GM12872 (cell line): Measurements from ENCODE around the gene UBE2E2.

ENCODE experiments used
- CTCF ChIP-seq: IDR thresholded peaks from 3 replicates; pipeline ENCODE4 v1.5.1; 2011; ENCODE audit warnings: low read depth, mild to moderate bottlenecking, low read length, moderate library complexity; ENCODE audit not compliant: insufficient read depth

The UBE2E2 gene

GRCh38 chr3:23240171-23240785, 37.2 kb downstream of the UBE2E2 start:
- TF ChIP-seq CTCF, result no peak

GRCh38 chr3:23241256-23241655, 38.1 kb downstream of the UBE2E2 start:
- TF ChIP-seq CTCF, result no peak

GRCh38 chr3:23242106-23242505, 39.0 kb downstream of the UBE2E2 start:
- no peak for TF ChIP-seq CTCF

- no peak for TF ChIP-seq CTCF
Observed at GRCh38 chr3:23244324-23245041, 41.4 kb downstream of the UBE2E2 start.

GRCh38 chr3:23246651-23247050, 43.5 kb downstream of the UBE2E2 start:
- TF ChIP-seq CTCF, result no peak

GRCh38 chr3:23248594-23249131, 45.5 kb downstream of the UBE2E2 start:
- no peak for TF ChIP-seq CTCF

- TF ChIP-seq CTCF, result no peak
Observed at GRCh38 chr3:23249961-23250360, 46.8 kb downstream of the UBE2E2 start.
